Nephron progenitor cell (in vitro differentiated cells): ENCODE data around the gene B3GNT3.

ENCODE experiments used
- DNase-seq: peaks from one replicate; pipeline ENCODE4 v3.0.0; 2021
- H3K27ac Mint-ChIP-seq: 2 replicates; pipeline ENCODE4 v1.8.0; 2021; ENCODE audit warnings: mild to moderate bottlenecking, moderate library complexity, mixed read lengths
- H3K27me3 Mint-ChIP-seq: 2 replicates; pipeline ENCODE4 v1.8.0; 2021; ENCODE audit warnings: mild to moderate bottlenecking, low read depth, mixed read lengths; ENCODE audit not compliant: poor library complexity
- H3K36me3 Mint-ChIP-seq: 2 replicates; pipeline ENCODE4 v1.8.0; 2021; ENCODE audit warnings: low read depth, mixed read lengths
- H3K4me1 Mint-ChIP-seq: 2 replicates; pipeline ENCODE4 v1.8.0; 2021; ENCODE audit warnings: mixed read lengths
- H3K4me3 Mint-ChIP-seq: 2 replicates; pipeline ENCODE4 v1.8.0; 2021; ENCODE audit warnings: mild to moderate bottlenecking, moderate library complexity, mixed read lengths
- H3K9me3 Mint-ChIP-seq: 2 replicates; pipeline ENCODE4 v1.8.0; 2021; ENCODE audit warnings: mild to moderate bottlenecking, moderate library complexity, mixed read lengths
- CTCF ChIP-seq: fragments of 200-600 bp; sonication (generic); IDR thresholded peaks from 2 replicates; pipeline ENCODE4 v1.5.0; 2021; ENCODE audit warnings: antibody characterized with exemption

B3GNT3 gene

GRCh38 chr19:17826508-17827056 is 31.6 kb downstream of the B3GNT3 start:
- Mint-ChIP-seq H3K9me3 (no peaks in the 10 kb centered on the region), H3K4me3 (no peak overlapping the region), H3K27me3 (peaks cover 19% of the 10 kb centered on the region), H3K27ac (no peak overlapping the region), H3K36me3 (no peaks in the 10 kb centered on the region), H3K4me1 (peaks cover 30% of the 10 kb centered on the region)
- TF ChIP-seq CTCF: no peak
- DNase-seq: no peak

GRCh38 chr19:17829855-17830566 is 35.1 kb downstream of the B3GNT3 start:
- H3K36me3 Mint-ChIP-seq: no peaks in the 10 kb centered on the region

DNA sequence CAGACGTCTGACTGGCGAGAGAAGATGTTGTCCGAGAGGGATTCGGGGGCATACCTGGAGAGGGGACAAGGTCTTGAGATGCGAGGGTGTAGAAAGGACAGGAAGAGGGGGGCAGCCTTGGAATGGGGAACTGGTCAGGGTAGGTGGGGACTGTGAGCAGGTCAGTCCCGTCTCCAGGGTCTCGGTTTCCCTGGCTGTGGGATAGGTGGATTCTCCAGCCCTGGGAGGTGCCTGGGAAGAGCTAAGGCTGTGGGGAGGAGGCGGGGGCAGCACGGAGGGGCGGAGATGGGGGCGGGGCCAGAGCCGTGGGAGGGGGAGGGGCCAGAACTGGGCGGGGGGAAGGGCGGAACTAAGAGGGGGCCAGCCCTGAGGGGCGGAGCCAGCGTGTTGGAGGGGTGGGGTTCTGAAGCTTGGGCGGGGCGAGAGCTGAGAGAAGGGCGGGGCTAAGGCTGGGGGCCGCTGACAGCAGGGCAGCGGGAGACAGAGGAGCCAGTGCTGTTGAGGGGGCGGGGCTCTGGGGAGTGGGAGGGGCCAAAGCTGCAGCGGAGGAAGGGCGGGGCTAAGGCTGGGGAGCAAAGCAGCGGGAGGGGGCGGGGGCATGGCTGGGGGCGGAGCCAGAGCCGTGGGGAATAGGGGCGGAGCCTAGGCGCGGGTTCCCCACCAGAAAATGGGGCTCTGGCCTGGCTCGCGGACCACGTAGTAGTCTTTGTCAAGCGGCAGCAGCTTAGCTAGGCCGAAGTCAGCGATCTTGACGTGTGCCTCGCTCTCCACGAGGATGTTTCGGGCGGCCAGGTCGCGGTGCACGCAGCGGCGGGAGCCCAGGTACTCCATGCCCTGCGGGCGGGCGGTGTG is 35.9 kb downstream of the B3GNT3 start:
- Mint-ChIP-seq H3K36me3 (no peaks in the 10 kb centered on the region), H3K4me3 (peak overlapping the region; percentile 82), H3K9me3 (no peaks in the 10 kb centered on the region), H3K27ac (peak overlapping the region; percentile 97), H3K27me3 (peaks cover 30% of the 10 kb centered on the region), H3K4me1 (peaks cover 31% of the 10 kb centered on the region)
- DNase-seq: peak; percentile 96
- no peak for TF ChIP-seq CTCF

More at GRCh38 chr19:17829855-17830566, 35.1 kb downstream of the B3GNT3 start:
- peak; percentile 82 for DNase-seq
- no peaks in the 10 kb centered on the region for H3K9me3 Mint-ChIP-seq
- peaks cover 23% of the 10 kb centered on the region for H3K4me1 Mint-ChIP-seq
- peaks cover 24% of the 10 kb centered on the region for H3K27me3 Mint-ChIP-seq
- peak overlapping the region; percentile 97 for H3K27ac Mint-ChIP-seq
- TF ChIP-seq CTCF: no peak
- H3K4me3 Mint-ChIP-seq: peak overlapping the region; percentile 82

GRCh38 chr19:17831419-17831888 is 36.5 kb downstream of the B3GNT3 start:
- peaks cover 33% of the 10 kb centered on the region for H3K4me1 Mint-ChIP-seq
- peaks cover 32% of the 10 kb centered on the region for H3K27me3 Mint-ChIP-seq
- no peak for TF ChIP-seq CTCF
- H3K9me3 Mint-ChIP-seq: no peaks in the 10 kb centered on the region
- H3K4me3 Mint-ChIP-seq: peak overlapping the region; percentile 82
- no peaks in the 10 kb centered on the region for H3K36me3 Mint-ChIP-seq
- peak; percentile 21 for DNase-seq
- H3K27ac Mint-ChIP-seq: no peak overlapping the region

DNA sequence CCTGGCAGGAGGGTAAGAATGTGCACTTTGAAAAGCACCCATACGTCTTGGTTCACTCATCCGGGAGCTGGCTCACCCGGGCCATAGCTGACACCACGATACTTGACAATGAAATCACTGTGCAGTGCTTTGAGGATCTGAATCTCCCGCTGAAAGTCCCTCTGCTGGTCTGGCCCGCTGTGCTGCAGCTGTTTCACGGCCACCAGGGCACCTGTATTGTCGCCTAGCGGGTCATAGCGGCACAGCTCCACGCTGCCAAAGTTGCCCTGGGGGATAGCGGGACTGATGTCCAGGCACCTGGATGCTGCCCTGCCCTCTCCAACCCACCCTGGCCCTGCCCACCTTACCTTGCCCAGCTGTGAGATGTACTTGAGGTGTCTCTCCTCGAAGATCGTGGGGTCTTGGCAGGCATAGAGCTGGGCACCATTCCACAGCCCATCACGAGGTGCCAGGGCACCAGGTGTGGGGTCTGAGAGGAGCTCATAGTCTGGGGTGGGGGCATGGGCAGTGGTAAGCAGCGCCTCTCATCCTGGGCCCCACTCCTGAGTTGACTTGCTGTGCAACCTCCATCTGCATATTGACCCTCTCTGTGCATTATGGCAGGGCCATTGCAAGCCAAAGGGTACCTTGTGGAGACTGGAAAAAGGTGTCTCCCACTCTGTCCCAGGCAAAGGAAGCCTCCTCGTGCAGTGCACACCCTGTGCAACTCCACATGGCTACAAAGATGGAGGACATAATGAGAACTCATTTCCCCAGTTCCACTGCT is 37.7 kb downstream of the B3GNT3 start:
- Mint-ChIP-seq H3K36me3 (no peaks in the 10 kb centered on the region), H3K4me1 (peaks cover 36% of the 10 kb centered on the region), H3K9me3 (no peaks in the 10 kb centered on the region), H3K4me3 (no peak overlapping the region), H3K27me3 (peaks cover 36% of the 10 kb centered on the region), H3K27ac (no peak overlapping the region)
- no peak for DNase-seq
- no peak for TF ChIP-seq CTCF
